Tibial artery (tissue), 4 donors: ENCODE measurements around the gene GDF7.

Experiments
- DNase-seq, 2 donors: peaks; one replicate each; pipeline ENCODE4 v3.0.0-alpha.2; 2019
- H3K27ac ChIP-seq, 2 donors: fragments of 200-600 bp; sonication (generic) in 1 of 2; 1 replicate in 1 of 2; 2 replicates in 1 of 2; pipeline ENCODE4 v1.5.1; 2018 to 2019; ENCODE audit warnings: mild to moderate bottlenecking in 1 of 2
- H3K27me3 ChIP-seq, 2 donors: fragments of 200-600 bp; sonication (generic) in 1 of 2; one replicate each; pipeline versions ENCODE4 v1.5.1 to v1.6.0; 2016 to 2019
- H3K36me3 ChIP-seq, 3 donors: fragments of 200-600 bp; sonication (generic) in 2 of 3; one replicate each; pipeline ENCODE4 v1.5.1; 2016 to 2019; ENCODE audit warnings: mild to moderate bottlenecking in 2 of 3
- H3K4me1 ChIP-seq, 4 donors: fragments of 200-600 bp; sonication (generic) in 2 of 4; 1 replicate in 3 of 4; 2 replicates in 1 of 4; pipeline ENCODE4 v1.5.1; 2016 to 2019
- H3K4me3 ChIP-seq, 2 donors: fragments of 200-600 bp; sonication (generic) in 1 of 2; 1 replicate in 1 of 2; 2 replicates in 1 of 2; pipeline ENCODE4 v1.5.1; 2018 to 2019; ENCODE audit warnings: mild to moderate bottlenecking in 2 of 2
- H3K9me3 ChIP-seq, 3 donors: fragments of 200-600 bp; sonication (generic) in 1 of 3; one replicate each; pipeline ENCODE4 v1.5.1; 2016 to 2019
- intact Hi-C: fragments of 100-400 bp; cut with DNase I; formaldehyde crosslinking; loops from one replicate; pipeline ENCODE4 v1.15.0; 2023; ENCODE audit warnings: low total_unique reads
- TF ChIP-seq, protein P1 (sequence below), 2 experiments: fragments of 200-600 bp in 1 of 2; fragments of 450-650 bp in 1 of 2; IDR thresholded peaks; one replicate each; pipeline ENCODE4 v1.5.1; 2017 to 2019; ENCODE audit warnings: antibody characterized with exemption in 2 of 2, mild to moderate bottlenecking in 1 of 2, moderate library complexity in 1 of 2

Gene GDF7

DNA sequence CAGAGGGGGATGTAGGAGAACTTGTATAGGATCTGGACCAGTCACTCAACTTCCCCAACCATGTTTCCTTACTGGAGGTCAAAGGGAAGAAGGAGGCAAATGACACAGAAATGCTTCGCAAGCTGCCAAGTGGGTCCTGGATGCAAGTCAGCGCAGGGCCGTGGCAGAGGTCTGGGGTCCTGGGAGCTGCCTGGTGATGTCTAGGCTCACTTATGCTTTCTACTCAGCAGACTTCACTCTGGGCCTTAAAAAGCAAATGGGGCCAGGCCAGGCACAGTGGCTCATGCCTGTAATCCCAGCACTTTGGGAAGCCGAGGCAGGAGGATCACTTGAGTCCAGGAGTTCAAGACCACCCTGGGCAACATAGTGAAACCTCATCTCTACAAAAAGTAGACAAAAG lies 36.0 kb upstream of the GDF7 start:
- Histone ChIP-seq H3K4me1 (peaks cover 0 to 68% (median 29%) of the 10 kb centered on the region in 4 donors), H3K27me3 (no peaks in the 10 kb centered on the region), H3K9me3 (no peaks in the 10 kb centered on the region), H3K27ac (no peak overlapping the region), H3K4me3 (no peak overlapping the region), H3K36me3 (peaks cover 0 to 39% (median 20%) of the 10 kb centered on the region in 3 donors)
- intact Hi-C loops = no loop called here
- TF ChIP-seq, protein P1, sequence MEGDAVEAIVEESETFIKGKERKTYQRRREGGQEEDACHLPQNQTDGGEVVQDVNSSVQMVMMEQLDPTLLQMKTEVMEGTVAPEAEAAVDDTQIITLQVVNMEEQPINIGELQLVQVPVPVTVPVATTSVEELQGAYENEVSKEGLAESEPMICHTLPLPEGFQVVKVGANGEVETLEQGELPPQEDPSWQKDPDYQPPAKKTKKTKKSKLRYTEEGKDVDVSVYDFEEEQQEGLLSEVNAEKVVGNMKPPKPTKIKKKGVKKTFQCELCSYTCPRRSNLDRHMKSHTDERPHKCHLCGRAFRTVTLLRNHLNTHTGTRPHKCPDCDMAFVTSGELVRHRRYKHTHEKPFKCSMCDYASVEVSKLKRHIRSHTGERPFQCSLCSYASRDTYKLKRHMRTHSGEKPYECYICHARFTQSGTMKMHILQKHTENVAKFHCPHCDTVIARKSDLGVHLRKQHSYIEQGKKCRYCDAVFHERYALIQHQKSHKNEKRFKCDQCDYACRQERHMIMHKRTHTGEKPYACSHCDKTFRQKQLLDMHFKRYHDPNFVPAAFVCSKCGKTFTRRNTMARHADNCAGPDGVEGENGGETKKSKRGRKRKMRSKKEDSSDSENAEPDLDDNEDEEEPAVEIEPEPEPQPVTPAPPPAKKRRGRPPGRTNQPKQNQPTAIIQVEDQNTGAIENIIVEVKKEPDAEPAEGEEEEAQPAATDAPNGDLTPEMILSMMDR (IDR thresholded peaks at IDR 0.05) = no peak
- DNase-seq = no peak

DNA sequence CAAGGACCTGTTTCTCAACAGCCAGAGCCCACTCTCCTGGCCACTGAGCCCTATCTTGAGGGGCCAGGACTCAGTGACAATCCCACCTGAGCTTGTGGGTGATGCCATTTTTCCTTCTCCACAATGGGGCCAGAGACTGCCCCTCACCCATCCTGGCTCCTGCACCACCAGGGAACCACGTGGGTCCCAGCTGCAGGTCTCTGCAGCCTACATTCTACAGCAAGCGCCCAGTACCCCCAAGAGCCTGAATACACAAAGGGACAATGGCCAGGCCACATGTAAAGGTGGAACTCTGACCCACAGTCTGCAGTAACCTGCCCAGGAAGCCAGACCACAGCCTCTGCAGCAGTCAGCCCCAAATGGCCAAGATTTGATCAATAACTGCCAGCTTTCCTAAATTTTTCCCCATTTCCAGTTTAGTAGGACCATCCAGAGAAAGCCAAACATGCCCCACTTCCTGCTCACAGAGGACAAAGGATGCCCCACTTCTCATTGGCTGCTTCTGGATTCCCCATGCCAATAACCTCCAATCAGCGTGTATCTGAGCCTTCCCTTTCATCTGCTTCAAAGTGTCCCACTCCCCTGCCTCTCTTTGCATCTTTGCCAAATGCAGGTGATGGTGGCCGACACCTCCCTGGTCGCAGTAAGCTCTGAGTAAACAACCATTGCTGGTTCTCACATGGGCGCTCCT lies 35.2 kb upstream of the GDF7 start:
- no peak overlapping the region for H3K4me3 ChIP-seq
- TF ChIP-seq, protein P1 (IDR thresholded peaks at IDR 0.05) = no peak
- H3K4me1 ChIP-seq = peaks cover 0 to 68% (median 33%) of the 10 kb centered on the region in 4 donors
- intact Hi-C loops = no loop called here
- no peak for DNase-seq
- H3K9me3 ChIP-seq = no peaks in the 10 kb centered on the region
- no peaks in the 10 kb centered on the region for H3K27me3 ChIP-seq
- peaks cover 0 to 32% (median 17%) of the 10 kb centered on the region in 3 donors for H3K36me3 ChIP-seq
- H3K27ac ChIP-seq = peak overlapping the region in 1 of 2 donors; percentile 31

DNA sequence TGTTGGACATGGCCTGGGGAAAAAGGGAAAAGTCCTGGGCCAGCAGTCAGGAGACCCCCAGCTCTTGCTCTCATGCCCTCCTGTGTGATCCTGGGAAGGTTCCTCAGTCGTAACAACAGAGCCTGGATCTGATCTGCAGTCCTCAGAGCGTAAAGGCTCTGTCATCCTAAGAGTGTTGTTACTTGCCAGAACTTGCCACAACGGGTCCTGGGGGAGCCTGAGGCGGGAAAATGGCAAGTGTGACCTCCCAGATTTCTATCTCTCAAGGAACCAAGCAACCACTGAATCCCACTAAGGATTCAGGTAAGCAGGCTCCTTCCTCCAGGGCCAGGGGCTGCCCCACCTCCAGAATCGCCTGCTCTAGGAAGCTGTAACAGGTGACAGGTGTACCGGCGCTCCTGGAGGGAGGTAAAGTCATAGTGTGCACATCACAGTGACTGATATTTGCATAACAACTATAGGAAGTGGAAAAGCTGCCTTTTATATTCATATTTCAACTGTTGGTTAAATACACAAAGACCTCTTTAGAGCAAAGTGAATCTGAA lies 34.4 kb upstream of the GDF7 start:
- H3K27me3 ChIP-seq = no peaks in the 10 kb centered on the region
- H3K36me3 ChIP-seq = peaks cover 0 to 26% (median 17%) of the 10 kb centered on the region in 3 donors
- H3K9me3 ChIP-seq = no peaks in the 10 kb centered on the region
- H3K4me3 ChIP-seq = no peak overlapping the region
- peaks cover 0 to 66% (median 35%) of the 10 kb centered on the region in 4 donors for H3K4me1 ChIP-seq
- intact Hi-C loops = no loop called here
- DNase-seq = no peak
- peak overlapping the region; percentile 28 to 98 for H3K27ac ChIP-seq
- TF ChIP-seq, protein P1 (IDR thresholded peaks at IDR 0.05) = no peak

DNA sequence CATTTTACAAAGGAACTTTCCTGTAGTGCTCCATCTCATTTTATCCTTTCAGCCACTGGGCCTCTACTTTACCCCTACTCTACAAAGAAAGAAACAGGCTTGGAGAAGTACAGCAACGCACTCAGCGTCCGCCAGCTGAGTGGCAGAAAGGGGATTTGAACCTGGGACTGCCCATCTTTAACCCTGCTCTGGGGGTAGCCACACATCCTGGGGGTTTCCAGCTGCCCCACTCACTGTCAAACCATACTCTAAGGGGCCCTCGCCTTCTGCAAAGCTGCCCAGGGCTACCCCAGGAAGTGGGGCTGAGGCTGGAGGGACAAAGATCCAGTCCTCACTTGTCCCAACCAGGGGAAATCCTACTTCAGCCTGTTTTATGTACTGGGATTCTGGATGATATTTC lies 33.9 kb upstream of the GDF7 start:
- no peak for DNase-seq
- TF ChIP-seq, protein P1 (IDR thresholded peaks at IDR 0.05) = no peak
- Histone ChIP-seq H3K4me3 (no peak overlapping the region), H3K4me1 (peaks cover 0 to 66% (median 40%) of the 10 kb centered on the region in 4 donors), H3K27me3 (no peaks in the 10 kb centered on the region), H3K36me3 (peaks cover 0 to 29% (median 17%) of the 10 kb centered on the region in 3 donors), H3K27ac (peak overlapping the region; percentile 95 to 98), H3K9me3 (no peaks in the 10 kb centered on the region)
- intact Hi-C loops = no loop called here

DNA sequence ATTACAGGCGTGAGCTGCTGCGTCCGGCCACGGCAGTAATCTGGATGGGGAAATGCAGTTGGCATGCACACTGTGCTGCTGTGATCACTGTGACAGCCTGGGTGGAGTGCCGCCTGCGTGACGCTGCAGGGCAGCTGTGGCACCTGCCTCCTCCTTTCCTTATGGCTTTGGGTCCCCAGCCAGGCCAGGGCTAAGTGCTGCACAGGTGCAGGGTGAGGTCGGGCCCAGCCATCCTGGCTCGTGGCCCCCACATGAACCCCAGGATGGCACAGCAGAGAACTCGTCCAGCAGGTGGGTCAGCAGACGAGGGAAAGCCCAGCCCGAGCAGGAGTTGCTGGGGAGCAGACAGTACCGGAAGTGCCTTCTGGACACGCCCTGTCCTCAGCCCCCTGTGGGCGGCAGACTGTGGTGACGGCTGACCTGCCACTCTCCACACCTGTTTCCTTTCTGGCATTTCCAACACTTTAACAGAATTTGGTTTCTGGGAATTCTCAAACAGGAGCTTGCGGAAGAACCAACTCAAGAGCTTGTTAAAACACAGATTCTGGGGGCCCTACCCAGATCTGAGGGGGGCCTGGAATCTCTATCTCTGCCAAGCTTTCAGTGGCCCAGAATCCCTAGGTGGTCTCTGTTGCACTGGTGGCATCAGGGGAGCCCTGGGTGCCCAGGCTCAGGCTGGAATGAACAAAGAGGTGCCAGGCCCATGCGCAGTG lies 33.0 kb upstream of the GDF7 start:
- no peak overlapping the region for H3K4me3 ChIP-seq
- H3K36me3 ChIP-seq = peaks cover 0 to 36% (median 14%) of the 10 kb centered on the region in 3 donors
- H3K27ac ChIP-seq = peak overlapping the region; percentile 95 to 98
- intact Hi-C loops = loop anchor here (2.0 kb wide), 1 partner anchor 15 kb away; no protein-coding TSS in a partner anchor
- H3K9me3 ChIP-seq = no peaks in the 10 kb centered on the region
- H3K4me1 ChIP-seq = peaks cover 0 to 74% (median 48%) of the 10 kb centered on the region in 4 donors
- TF ChIP-seq, protein P1 (IDR thresholded peaks at IDR 0.05) = peak in 1 of 2 experiments; percentile 20
- H3K27me3 ChIP-seq = no peaks in the 10 kb centered on the region
- peak in 1 of 2 donors; percentile 88 for DNase-seq
